HG03457 (cell line): Measurements from ENCODE around the gene HAX1.
"Not testable (repeated sequence)": the region's sequence is repeated elsewhere in the genome, so short reads cannot be mapped to it uniquely, and the experiment has no call there.

Experiments
- ATAC-seq: cut with Tn5 transposase; IDR thresholded peaks from one replicate; pipeline ENCODE4 v1.9.1; 2021; ENCODE audit warnings: moderate number of reproducible peaks; ENCODE audit not compliant: unreplicated experiment

The HAX1 gene

GRCh38 chr1:154272217-154272998, at the start of gene HAX1:
TSS of gene HAX1 (plus strand) at chr1:154272629. CDS start at chr1:154272724, 95 bp downstream.
- ATAC-seq: peak; percentile 81

GRCh38 chr1:154222918-154223317, 49.5 kb upstream of the HAX1 start:
- ATAC-seq: no peak

GRCh38 chr1:154223621-154224020, 48.8 kb upstream of the HAX1 start:
- ATAC-seq: no peak

GRCh38 chr1:154225370-154225769, 47.1 kb upstream of the HAX1 start:
- no peak for ATAC-seq

DNA sequence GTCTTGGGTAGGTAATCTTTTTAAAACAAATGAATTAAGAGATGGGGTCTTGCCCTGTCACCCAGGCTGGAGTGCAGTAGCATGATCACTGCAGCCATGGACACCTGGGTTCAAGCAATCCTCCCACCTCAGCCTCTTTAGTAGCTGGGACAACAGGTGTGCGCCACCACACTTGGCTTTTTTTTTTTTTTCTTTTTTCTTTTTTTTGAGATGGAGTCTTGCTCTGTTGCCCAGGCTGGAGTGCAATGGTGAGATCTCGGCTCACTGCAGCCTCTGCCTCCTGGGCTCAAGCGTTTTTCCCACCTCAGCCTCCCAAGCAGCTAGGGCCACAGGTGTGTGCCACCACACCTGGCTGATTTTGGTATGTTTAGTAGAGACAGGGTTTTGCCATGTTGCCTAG, 41.3 kb upstream of the HAX1 start:
- not testable (repeated sequence) for ATAC-seq

DNA sequence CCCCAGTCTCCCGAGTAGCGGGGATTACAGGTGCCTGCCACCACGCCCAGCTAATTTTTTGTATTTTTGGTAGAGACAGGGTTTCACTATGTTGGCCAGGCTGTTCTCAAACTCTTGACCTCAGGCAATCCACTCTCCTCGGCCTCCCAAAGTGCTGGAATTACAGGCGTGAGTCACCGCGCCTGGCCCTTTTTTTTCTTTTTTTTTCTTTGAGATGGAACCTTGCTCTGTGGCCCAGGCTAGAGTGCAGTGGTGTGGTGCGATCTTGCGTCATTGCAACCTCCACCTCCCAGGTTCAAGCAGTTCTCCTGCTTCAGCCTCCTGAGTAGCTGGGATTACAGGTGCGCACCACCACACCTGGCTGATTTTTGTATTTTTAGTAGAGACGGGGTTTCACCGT, 39.3 kb upstream of the HAX1 start:
- ATAC-seq: not testable (repeated sequence)

- ATAC-seq: no peak
These were observed 35.6 kb upstream of the HAX1 start for GRCh38 chr1:154236855-154237254.

DNA sequence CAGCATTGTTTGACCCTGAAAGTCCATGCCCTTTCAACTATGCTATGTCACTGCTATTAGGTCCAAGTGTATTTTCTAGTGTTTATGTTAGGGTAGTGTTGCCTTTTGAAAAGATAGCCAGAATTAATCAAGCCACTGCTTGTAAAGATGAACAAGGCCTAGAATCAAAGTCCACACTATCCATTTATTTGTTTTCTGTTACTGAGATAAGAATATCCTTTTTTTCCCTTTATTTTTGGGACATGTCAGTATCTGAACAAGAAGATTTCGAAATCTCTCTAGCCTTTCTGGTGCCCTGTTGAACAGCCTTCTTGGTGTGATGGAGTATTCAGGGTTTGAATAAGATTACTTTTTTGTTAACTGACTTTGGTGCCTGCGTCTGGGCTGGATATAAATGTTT, 35.0 kb upstream of the HAX1 start:
- no peak for ATAC-seq

DNA sequence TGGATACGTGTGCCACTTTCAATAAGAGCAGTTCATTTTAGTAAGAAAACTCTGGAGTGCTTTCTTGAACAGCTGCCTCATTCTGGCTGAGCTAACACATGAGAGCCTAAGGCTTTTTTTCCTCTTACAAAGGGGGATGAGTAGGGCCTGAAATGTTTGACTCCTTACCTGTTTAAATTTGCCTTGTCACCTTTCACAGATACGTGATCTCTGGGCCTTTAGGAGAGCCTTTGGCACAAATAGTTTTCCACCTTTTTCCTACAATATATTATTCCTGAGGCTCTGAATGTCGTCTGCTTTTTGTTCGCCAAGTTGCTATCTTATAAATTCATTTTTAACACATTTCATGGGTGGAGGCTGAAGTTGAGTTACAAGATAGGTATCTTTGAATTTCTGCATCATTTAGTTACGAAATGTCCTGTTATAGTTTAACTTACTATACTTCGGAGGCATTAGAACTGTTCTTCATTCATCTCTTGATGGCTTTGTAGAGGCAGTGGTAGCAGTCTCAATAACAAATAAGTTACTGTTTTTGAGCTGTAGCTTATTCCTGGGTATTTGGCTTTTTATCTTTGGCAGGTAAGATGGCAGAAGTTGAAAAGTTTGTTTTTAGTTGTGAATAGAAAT, 34.4 kb upstream of the HAX1 start:
- ATAC-seq: no peak

DNA sequence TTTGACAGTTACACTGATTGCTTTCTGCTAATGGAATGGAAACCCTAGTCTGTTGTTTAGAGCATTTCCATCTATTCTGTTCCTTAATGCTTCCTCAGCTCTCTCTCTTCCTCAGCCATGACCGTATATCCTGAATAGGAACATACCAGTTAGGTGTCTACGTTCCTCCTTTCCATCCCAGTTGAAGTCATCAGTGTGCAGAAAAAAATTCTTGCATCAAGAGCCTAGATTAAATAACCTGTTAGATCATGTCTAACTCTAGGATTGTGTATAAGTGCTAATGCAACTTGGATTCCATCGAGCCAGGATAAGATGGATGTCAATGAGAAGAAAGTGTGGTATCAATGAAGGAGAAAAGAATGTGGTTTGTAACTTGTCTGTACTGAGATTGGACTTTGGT, 32.9 kb upstream of the HAX1 start:
- ATAC-seq: no peak

DNA sequence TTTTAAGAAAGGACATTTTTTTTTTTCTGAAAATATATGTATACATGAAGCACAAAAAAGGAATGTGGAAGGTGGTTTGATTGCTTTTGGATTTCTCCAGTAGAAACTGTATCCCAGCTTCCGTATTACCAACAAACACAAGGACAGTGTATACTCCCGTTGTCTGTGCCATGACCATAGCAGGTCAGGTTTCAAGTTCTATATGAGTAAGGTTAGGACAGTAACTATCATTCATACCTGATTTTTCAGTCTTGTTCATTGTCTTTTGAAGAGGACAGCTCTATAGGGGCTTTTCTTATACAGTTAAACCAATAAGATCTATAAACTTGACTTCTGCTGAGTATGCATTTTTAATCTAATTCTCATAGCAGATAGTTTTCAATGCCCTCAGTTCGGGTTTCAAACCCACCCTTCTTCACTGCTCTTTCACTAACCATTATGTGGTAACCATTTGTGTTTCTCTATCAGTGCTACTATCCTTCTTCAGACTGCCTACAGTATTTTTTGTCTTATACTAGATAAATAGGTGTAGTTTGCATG, 32.1 kb upstream of the HAX1 start:
- ATAC-seq: no peak

GRCh38 chr1:154241703-154242351, 30.6 kb upstream of the HAX1 start:
- no peak for ATAC-seq

DNA sequence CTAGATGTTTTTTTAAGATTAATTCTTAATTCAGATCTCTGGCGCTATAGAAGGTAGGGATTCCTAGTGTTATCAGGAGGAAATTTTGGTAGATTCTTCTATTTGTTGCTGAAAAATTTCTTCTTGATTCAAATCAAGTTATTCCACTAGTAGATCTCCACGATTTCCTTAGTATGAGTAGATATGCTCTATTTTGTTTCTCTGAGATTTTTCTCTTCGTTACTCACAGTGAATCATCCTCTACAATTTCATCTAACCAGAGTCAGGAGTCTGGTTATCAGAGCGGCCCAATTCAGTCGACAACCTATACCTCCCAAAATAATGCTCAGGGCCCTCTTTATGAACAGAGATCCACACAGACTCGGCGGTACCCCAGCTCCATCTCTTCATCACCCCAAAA, 18.8 kb upstream of the HAX1 start:
- no peak for ATAC-seq

DNA sequence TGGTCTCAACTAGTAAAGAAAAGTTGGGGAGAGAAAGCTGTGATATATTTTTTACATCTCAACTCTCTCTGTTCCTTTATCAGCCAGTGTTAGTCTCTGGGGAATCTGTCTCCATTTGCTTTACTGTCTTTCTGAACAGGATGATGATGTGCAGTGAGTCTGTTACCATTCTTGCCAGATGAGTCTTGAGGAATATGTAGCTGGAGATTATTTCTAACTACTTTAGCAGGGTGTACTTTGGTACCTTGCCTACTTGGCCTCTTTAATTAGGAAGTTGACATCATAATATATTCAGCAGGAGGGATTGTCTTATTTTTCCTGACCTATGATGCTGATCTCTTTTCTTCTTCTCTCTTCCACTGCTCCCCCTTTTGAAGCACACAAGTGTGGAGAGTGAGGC, 15.7 kb upstream of the HAX1 start:
- no peak for ATAC-seq

GRCh38 chr1:154258784-154259183, 13.6 kb upstream of the HAX1 start:
- ATAC-seq: no peak

- no peak for ATAC-seq
These were observed 12.3 kb upstream of the HAX1 start for GRCh38 chr1:154260127-154260526.

GRCh38 chr1:154263465-154264332, 8.7 kb upstream of the HAX1 start:
- no peak for ATAC-seq

DNA sequence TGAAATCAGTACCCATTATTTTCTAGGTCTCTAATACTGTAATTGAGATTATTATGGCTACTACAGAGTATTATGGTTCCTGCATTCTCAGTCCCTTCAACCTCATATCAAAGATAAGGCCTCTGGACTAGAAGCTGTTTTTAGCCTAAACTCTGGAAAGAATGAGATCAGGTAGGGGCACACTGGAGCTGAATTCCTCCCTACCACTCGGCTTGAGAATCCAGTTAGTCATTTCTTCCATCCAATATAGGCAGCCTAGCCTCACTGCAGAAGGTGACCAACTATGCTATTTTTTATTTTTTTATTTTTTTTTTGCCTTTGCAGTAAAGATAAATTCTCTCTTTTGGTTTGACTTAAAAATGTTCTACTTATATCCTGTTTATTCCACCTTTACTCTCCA, 8.0 kb upstream of the HAX1 start:
- no peak for ATAC-seq

GRCh38 chr1:154265586-154265985, 6.8 kb upstream of the HAX1 start:
- no peak for ATAC-seq

DNA sequence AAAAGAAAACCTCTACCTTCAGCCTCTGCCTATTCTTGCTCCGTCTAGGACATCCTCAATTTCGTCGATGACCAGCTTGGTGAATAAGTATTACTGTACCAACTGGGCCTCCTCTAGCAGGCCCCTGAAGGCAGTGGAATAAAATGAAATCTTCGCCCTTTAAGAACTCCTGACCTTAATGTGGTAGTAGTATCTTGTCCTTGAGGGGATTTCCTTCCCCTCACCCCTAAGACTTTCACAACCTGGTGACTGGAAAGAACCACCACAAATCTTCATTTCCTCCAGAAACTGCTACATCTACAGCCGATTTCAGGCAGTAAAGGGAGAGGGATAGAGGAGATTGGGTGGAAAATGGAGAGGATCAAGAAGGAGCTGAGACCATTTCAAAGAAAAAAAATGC, 1.6 kb upstream of the HAX1 start:
- ATAC-seq: no peak

DNA sequence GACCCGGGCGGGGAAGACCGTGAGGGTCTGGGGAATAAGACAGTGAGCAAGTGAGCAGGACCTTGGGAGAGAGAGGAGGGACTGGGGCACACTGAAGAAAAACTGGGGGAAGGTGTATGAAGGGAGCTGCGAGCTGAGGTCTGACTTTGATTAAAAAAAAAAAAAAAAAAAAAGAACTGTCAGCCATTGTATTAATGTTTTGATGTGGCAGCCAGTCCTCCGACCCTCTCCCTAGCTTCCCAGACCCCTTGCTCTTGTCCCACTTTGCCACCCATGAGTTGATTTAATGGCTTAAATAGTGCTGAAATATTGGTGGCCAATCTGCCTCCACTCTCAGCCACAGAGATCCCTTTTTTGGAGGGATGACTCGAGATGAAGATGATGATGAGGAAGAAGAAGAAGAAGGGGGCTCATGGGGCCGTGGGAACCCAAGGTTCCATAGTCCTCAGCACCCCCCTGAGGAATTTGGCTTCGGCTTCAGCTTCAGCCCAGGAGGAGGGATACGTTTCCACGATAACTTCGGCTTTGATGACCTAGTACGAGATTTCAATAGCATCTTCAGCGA, 652 bp downstream of the HAX1 start:
- no peak for ATAC-seq
